Hepatic stellate cell (primary cell): ENCODE measurements around the gene MYO15B.
"Not testable (repeated sequence)": the region's sequence is repeated elsewhere in the genome, so short reads cannot be mapped to it uniquely, and the experiment has no call there.

ENCODE experiments used
- DNase-seq: peaks from one replicate; pipeline ENCODE4 v3.0.0; 2011; ENCODE audit warnings: low spot score

Gene MYO15B

DNA sequence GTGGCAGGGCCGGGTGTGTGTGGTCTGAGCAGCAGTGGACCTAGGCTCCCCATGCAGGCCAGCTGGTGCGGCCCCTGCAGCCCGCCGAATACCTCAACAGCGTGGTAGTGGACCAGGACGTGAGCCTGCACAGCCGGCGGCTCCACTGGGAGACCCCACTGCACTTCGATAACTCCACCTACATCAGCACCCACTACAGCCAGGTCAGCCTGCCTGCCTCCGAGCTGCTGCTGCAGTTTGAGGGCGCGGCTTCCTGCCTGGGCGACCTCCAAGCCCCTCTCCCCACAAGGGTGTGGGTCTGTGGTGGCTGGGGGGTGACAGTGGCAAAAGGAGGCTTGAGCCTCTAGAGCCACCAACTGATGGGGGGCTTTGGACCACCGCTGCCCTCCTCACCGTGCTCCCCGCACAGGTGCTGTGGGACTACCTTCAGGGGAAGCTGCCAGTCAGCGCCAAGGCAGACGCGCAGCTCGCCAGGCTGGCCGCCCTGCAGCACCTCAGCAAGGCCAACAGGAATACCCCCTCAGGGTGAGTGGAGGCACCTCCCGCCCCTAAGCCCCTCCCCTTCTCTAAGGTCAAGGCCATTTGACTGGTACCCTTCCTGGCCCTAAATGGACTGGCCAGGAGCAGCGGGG, 37.2 kb downstream of the MYO15B start:
- no peak for DNase-seq

DNA sequence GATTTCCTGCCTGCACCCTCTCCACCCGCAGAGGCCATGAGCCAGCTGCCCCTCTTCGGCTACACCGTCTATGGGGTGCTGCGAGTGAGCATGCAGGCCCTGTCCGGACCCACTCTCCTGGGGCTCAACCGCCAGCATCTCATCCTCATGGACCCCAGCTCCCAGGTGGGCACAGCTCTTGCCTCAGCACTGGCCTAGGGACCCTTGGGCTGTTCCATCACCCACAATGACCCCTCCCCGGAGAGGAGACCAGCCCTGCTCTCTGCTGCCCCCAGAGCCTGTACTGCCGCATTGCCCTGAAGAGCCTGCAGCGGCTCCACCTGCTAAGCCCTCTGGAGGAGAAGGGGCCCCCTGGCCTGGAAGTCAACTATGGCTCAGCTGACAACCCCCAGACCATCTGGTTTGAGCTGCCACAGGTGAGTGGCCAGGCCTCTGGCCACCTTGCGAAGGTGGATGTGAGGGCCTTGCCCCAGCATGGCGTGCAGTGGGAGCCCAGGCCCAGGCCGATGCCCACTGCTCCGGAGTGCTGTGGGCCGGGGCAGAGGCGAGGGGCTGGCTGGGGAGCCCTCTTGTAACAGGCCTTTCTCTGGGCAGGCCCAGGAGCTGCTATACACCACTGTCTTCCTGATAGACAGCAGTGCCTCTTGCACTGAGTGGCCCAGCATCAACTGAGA, 38.4 kb downstream of the MYO15B start:
- DNase-seq, result peak; percentile 77

DNA sequence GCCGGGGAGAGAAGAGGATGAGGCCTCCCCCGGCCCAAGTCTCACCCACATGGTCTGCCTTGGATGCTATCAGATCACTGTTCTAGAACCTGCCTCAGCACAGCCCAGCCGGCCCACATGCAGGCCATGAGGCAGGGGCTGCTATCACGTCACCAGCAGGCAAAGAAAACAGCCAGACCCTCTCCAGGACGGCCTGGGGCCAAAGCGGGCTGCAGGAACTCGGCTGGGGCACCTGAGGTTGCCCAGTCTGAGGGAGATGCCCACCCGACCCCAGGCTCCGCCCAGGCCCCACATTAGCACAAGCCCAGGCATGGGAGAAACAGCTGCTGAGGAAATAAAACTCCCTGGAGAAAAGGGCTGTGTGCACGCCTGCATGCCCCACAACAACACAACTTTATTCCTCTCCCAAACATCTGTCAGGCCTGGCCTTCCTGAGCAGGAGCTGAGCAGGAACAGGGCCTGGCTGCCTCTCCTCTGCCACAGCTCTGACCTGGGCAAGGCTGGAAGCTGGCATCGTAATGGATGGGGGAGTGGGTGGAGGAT, 39.0 kb downstream of the MYO15B start:
- no peak for DNase-seq

DNA sequence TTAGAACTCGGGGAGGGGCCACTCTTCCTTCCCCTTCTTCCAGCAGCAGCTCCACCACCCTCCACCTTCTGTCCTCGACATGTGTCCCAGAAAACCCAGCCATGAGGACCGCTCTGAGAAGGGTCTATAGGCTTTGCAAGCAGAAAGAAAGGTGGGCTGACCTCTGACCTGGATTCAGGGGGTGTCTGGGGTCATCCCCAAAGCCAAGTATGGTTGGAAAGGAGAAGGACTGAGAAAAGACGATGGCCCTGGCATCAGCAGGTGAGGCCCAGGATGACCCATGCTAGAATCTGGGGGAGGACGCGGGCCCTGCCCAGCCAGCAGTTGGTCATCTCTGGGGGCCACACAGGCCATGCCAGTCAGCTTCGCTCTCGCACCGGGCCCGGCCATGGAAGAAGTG, 39.5 kb downstream of the MYO15B start:
- no peak for DNase-seq

DNA sequence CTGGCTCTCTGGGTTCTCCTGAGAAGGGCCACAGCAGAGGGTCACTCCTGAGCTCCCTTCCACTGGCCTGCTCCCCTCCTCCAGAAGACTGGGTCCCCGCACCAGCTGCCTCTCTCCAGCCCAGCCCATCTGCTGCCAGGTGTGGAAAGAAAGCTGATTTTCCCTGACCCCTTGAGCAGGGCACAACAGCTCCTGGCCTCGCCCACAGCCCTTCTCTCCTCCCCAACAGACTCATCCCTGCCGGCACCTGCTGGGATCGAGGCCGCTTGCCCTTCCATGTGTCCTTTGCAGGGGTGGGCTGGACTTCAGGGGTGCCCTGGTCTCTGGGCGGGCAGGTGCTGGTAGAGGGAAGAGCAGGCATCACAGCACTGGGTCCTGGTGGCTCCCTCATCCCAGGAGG, 40.8 kb downstream of the MYO15B start:
- no peak for DNase-seq

DNA sequence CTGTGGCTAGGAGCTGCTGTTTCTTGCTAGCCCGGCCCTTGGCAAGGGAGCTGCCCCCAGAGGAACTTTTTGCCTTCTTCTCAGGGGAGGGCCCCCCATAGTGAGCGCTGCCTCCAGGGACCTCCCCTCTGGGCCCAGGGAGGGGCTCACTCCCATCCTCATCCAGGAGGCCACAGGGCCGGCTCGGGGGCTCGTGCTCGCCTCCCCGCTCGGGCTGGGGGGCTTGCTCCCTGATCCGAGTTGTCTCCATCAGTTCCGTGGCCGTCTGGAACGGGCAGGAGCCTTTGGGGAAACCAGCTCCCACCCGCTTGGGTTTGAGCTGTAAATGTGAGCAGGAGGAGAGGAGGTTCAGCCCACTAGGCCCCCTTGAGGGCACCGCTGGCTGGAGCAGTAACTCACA, 41.6 kb downstream of the MYO15B start:
- DNase-seq, result no peak

DNA sequence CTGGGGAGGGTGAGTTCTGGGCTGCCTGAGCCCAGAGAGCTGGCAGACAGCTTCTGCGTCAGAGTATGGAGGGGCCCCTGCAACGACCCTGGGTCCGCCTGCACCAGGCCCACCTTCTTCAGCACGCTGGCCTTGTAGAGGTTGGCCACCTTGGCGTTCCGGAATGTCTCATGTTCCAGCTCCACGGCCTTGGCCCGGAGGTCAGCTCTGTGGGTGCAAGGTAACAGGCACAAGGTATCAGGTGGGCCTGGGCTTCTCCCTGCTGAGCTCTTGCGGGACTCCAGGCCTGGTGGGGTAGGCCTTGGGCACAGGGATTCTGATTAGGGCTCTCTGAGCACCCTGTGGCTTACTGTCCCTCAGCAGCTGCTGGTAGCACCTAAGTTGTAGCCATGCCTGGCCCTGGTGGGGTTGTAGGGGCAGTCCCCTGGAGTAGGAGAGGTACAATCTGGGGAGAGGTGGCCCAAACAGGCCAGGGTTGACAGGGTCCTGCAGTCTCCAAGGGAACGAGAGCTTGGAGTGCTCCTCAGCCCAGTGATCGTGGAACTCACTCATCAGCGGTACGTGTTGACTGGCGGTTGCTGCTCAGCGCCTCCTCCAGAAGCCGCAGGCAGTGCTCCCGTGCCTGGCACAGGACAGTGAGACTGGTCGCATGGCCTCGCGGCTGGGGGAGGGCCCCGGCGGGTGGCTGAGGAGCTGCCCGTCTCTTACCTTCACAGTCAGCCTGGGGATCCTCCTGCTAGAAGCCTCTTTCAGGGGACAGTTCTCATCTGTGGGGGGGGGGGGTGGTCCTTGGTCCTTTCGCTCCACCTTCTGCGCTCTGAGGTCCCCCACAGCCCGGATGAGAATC, 42.7 kb downstream of the MYO15B start:
- no peak for DNase-seq

DNA sequence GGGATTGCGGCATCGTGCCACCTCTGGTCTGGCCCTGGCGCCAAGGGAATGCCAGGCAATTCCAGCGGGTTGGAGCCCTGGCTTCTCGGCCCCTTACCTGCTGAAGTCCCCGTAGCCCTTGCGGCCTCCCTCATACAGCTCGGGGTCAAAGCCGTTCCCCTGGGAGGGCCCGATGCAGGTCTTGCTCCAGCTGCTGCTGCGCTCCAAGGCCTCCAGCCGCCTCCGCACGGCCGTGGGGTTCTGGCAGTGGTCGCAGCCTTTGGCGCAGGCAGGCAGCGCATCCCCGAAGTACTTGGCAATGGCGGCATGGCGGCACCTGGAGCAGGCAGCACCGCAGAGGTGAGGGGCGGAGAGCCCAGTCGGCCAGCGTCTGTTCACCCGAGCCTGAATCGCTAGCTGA, 43.8 kb downstream of the MYO15B start:
- no peak for DNase-seq

DNA sequence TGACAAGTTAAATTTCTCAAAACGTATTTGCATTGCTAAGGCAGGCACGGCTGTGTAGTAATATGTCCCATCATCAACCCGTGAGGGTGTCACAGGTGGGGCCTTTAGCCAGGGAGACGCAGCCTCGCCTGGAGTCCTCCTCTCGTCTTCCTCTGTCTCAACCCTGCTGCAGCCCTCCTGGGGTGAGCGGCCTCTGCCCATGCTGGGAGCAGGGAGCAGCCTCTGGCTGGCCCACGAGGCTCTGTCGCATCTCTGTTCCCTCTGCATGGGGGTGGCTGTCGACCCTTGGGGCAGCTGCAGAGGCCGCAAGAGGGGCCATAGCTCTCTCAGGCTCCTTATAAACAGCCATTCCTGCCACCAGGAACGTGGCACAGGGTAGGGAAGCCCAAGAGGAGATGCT, 44.8 kb downstream of the MYO15B start:
- no peak for DNase-seq

DNA sequence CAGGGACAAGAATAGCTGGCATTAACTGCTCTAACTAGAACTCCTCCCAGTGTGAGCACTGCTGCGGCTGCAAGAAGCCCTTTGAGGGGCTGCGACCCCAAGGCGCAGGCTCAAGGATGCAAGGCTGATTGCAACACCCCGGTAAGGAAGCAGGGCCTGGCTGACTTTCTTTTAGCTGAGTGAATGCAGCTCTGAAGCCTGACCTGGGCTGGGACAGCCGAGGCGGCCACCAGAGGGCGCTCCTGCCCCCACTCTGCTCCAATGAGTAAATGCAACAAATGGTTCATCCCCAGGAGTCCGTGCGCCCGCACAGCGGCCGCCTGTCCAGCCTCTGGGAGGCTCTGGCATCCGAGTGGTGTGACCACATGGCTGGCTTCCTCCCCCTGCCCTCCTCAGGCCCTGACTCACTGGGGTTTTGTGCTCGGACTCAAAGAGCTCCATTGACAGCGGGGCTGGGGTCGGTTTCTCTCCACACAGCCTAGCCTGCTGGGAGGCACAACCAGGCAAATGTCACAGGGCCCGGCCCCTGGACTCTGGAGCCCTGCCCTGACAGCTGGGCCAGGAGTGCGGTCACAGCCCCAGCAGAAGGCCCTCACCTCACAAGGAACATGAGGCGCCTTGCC, 45.4 kb downstream of the MYO15B start, which contains the start of gene SMIM5:
SMIM5 (plus strand) TSS at position 572 of the 623 bp plus-strand sequence. CDS start 6,768 bp downstream, outside the sequence.
- peak; percentile 97 for DNase-seq

DNA sequence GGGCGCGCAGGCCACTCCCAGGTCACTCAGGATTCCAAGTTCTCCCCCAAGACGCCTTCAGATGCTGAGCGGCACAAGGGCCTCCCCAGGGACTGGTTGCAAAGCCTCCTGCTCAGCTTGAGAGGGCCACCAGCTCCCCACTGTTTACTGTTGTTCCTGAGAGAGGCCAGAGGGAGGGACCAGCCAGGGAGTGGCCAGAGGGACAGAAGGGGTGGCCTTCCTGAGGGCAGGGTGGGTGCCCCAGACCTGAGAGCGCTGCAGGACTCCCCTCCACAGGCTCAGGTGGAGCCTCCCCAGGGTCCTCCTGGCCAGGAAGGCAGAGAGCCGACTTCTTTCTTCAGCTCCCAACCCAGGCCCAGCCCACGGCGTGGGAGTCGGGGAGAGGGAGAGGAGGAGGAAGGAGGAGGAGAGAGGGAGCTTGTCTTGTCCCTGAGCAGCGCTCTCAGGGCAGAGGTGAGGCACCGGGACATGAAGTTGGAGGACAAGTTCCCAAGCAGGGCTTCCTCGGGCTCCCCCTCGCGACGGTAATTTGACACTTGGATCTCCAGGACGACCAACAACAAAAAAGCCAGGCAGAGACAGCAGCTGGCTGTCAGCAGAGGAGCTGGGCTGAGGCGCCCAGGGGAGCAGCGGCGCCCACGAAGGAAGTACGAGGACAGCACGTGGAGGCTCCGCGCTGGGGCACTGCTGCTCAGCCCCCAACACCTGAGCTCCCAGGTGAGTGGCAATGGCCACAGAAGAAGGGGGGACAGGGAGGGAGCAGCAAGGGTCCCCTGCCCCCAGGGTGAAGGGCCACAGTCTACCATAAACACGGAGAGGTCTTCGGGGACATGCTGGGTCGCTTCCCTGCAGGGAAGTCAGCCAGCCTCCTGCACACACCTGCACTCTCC, 46.1 kb downstream of the MYO15B start:
- peak; percentile 98 for DNase-seq

DNA sequence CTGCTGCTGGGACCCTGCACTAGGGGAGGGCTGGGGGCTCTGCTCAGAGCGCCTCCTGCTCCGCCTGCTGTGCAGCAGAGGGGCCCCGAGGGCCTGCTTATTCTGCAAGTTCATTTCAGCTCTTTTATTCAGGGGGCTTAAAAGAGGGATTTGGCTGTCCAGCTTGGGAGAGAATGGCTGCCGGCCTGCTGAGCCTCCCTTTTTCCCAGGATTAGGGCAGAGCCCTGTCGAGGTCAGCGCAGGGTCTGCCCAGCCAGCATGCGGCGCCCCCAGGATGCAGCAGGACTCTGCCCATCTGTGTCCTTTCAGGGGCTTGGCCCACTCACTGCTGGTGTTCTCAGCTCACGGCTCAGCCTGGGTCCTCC, 46.8 kb downstream of the MYO15B start:
- DNase-seq, result no peak

DNA sequence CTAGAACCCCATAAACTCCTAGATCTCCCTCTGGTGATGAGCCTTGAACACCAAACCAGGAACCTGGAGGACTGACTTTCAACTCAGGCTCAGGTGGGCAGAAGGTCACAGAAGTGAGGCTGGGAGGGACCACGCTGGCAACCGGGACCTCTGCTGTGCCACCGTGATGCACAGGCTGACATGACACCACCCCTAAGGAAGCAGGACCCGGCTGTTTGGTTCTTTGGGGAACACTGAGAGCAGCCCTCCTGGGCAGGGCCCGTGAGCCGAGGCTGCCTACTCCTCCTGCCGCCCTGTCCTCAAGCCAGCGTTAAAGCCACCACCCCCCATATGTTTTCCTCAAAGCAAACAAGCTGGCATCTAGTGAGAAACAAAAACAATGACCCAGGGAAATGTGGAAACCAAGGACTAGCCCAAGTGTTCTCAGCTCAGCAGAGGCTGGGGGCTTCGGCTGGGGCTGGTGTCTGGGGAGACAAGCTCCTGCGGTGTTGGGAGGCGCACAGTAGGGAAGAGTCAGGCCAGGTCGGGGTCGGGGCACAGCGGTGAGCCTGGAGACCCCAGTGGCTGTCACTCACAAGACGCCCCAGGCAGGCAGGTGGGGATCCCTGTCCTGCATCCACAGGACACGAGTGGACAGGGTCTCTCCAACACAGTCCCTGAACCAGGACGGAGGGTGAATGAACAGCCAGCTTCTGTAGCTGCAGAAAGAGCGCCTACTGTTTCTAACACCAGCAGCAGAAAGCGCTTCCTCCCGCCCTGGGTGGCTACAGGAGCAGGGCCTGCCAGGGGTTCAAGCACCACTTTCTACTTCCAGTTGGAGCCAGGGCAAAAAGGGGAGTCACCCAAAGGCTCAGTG, 47.4 kb downstream of the MYO15B start:
- DNase-seq, result no peak

DNA sequence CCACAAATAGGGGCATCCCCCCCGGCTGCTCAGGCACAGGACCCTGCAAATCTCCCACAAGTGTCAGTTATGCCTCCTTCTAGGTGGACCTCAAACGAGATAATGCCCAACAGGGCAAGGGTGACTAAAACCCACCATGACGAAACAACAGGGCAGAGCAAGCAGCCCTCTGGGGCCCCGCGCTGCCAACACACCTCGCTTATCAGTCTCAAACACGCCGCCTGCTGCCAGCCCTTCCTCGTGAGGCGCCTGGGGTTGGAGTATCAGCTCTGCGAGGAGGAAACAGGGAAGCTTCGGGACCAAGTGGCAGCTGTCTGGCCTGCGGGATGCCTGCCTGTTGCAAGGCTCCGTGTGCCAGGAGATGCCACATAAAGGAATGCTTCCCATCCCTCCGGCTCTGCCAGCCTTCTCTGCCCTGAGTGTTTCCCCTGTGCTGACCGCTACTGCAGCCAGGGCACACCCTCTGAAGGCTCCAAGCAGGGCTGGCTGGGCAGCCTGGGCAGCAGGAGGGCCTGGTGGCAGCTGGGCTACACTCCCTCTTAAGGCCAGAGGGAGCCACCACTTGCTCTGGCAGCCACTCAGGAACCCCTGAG, 48.1 kb downstream of the MYO15B start:
- DNase-seq, result no peak

DNA sequence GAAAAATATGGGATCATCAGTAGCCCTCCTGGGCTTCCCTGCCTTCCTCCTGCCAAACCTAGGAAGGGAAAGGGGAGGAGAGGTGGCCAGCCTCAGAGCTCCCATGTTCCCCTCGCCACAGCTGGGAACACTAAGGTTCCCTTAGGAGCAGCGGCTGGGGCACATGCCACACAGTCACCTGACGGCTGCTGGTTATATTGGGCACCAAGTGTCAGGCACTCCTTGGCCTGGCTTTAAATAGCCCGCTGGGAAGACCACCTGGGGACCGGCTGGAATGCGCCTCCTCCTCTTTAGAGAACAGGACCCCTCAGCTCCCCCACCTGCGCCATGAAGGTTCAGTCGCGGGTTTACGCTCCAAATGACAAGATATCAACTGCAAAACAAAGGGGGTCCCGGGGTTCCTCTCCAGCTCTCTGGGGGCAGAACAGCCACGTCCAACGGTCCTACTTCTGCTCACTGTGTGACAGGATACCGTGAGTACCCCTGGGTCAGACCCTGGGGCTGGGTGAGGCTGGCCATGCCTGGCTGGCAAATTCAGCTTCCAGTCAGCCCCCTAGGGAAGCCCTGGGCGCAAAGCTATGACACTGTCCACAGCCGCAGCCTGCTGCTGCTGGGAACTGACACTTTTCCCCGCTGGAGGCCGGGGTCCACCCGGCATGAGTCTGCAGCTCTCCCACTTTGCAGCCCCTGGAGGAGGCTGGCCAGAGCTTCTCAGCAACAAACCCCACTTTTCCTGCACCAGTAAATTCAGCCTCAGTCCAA, 49.0 kb downstream of the MYO15B start:
- DNase-seq, result no peak

DNA sequence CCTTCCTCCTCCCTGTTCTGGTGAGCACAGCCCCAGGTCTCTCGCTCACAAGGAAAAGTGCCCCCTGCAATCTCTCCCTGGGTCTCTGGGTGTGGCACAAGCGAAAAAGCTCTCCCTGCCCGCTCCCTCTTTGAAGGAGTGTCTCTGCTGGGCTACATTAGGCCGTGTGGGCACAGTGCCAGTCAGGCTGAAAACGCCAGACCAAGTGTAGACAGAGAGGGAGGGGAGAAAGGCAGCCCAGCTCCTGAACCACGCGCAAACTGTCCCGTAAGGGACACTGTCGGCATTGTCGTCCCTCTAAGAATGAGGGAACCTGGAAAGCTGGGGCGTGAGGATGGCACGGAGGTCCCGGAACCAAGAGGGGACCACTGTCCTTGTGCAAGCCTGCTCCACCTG, 49.5 kb downstream of the MYO15B start:
- no peak for DNase-seq

DNA sequence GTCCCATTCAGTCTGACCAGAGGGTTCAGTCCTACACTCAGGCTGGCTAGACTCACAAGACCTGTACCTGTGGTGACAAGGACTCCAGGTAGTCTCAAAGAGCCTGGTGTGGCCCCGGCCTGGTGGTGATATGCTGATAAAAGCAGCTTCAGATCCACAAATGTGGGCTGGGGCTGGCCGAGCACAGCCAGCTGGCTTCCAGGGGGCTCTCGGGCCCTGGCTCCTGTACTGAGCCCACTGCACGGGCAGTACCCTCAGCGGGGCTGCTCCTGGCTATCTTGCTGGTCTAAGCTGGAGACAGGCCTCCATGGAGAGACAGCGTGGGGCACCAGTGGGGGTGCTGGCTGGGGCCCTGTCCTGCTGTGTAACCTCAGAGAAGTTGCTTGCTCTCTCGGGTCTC, 50.0 kb downstream of the MYO15B start:
- no peak for DNase-seq

DNA sequence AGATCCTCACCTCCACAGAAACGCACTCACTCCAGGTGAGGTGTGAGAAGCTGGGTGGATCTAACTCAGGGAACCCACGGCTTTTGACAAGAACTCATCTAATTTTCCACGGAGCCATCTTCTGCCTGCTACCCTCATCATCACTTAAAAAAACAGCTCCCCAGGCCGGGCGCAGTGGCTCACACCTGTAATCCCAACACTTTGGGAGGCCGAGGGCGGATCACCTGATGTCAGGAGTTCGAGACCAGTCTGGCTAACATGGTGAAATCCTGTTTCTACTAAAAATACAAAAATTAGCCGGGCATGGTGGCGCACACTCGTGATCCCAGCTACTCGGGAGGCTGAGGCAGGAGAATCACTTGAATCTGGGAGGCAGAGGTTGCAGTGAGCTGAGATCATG, 50.4 kb downstream of the MYO15B start:
- DNase-seq, result not testable (repeated sequence)

DNA sequence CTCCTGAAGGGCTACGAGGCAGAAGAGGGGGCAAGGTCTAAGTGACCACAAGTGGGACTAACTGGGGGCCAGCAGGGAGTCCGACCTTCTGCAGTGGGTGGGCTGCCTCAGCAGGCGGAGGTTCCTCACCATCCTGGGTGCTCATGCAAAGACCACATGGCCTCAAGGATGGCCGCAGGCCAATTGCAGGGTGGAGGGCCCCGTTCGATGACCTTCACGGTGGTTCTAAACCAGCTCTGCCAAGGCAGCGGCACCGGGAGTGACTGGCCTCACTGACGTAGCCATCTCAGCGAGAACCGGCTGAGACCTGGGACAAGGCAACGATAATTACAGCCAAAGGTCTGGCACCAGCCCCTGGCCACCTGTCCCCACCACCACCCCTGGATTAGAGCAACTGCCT, 51.3 kb downstream of the MYO15B start:
- DNase-seq, result no peak
